Measurements from ENCODE around the gene LMO7. TPM values are rescaled to one million over a fixed set of nuclear protein-coding genes. Genes with fewer than 3 reads are reported as not detected.

Gene LMO7
- total and polyA plus RNA-seq, 2 of the 13 experiments (the other 11 are each of a cell fraction or from before 2014, with no cell fraction given): 34.0 to 121 TPM

DNA sequence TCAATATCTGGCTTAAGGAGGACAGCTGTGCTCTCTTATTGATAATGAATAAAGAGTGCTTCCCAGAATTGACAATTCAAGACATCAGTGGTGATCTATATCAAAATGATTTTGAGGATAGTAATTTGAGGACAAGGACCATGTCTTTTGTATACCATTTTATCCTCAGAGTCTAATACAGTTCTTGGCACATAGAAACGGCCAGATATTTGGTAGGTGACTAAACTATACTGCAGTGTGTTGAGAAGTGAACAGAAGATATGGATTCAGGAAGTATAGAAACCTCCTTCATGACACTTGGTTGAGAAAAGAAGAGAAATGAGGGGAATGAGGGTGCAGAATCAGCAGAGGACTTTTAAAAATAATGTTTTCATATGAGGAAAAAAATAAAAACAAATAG is 16.1 kb upstream of the LMO7 start:
- no peak for ATAC-seq
- in situ Hi-C loops (cut with HindIII; ENCODE audit: extremely low pct_ligation_motif_present, low pct_unique_long_range_greater_than_20kb): no loop called here

More for the DNA sequence above, 16.1 kb upstream of the LMO7 start:
- DNase-seq (ENCODE audit: low spot score): no peak
- Histone ChIP-seq H3K27me3 (ENCODE audit: control insufficient read depth in 1 of 2, insufficient read depth in 2 of 2, low read length in 2 of 2) (no peaks in the 10 kb centered on the region), H3K9me3 (ENCODE audit: low read length) (no peaks in the 10 kb centered on the region), H4K20me1 (ENCODE audit: insufficient read depth, low read length) (no peaks in the 10 kb centered on the region), H3K9ac (ENCODE audit: insufficient read depth, low read depth, low read length) (no peak overlapping the region), H3K4me3 (replicated peaks in 1 of 3; ENCODE audit: insufficient read depth in 1 of 3, low read depth in 2 of 3, low read length in 3 of 3) (no peak overlapping the region), H3K4me1 (ENCODE audit: insufficient read depth, low read length) (no peaks in the 10 kb centered on the region), H3K27ac (ENCODE audit: extremely low read length, insufficient read depth, low read length) (no peak overlapping the region), H3K36me3 (replicated peaks in 1 of 2; ENCODE audit: control insufficient read depth in 1 of 2, insufficient read depth in 2 of 2, low read length in 2 of 2) (no peaks in the 10 kb centered on the region; a peak in 1 of 5 replicates), H2AFZ (ENCODE audit: low read length) (no peak overlapping the region), H3K79me2 (ENCODE audit: insufficient read depth, low read length) (no peaks in the 10 kb centered on the region), H3K4me2 (ENCODE audit: low read depth, low read length) (no peak overlapping the region)
- ChIA-PET POLR2A (no interaction called here), CTCF (ENCODE audit: low intra/inter-chr PET ratio, low total read pairs) (no interaction called here)
- WGBS (ENCODE audit: low lambda C conversion rate): 52% methylated on average over 1 of the region's 1 CpG
- intact Hi-C loops (cut with micrococcal nuclease; ENCODE audit: unreplicated experiment): no loop called here
- TF ChIP-seq MAFG (CRISPR knock-in tag; IDR thresholded peaks at IDR 0.05) (no peak), SNAI1 (CRISPR knock-in tag; IDR thresholded peaks at IDR 0.05; ENCODE audit: borderline replicate concordance) (no peak), RBM22 (optimal IDR thresholded peaks at IDR 0.05; ENCODE audit: low read length) (no peak), ZNF20 (CRISPR knock-in tag; IDR thresholded peaks at IDR 0.05) (no peak), ERF (CRISPR knock-in tag; IDR thresholded peaks at IDR 0.05) (no peak)
- TF ChIP-seq, protein P1, sequence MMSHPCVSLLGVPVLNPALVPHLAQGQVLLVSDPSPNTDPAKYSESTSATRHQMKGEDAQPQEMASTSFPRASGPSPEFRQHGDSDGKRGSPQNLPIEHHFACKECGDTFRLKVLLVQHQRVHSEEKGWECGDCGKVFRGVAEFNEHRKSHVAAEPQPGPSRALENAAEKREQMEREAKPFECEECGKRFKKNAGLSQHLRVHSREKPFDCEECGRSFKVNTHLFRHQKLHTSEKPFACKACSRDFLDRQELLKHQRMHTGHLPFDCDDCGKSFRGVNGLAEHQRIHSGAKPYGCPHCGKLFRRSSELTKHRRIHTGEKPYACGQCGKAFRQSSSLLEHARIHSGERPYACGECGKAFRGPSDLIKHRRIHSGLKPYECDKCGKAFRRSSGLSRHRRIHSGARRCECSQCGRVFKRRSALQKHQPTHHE (CRISPR knock-in tag; IDR thresholded peaks at IDR 0.05; ENCODE audit: borderline replicate concordance): no peak
- TF ChIP-seq, protein P2, sequence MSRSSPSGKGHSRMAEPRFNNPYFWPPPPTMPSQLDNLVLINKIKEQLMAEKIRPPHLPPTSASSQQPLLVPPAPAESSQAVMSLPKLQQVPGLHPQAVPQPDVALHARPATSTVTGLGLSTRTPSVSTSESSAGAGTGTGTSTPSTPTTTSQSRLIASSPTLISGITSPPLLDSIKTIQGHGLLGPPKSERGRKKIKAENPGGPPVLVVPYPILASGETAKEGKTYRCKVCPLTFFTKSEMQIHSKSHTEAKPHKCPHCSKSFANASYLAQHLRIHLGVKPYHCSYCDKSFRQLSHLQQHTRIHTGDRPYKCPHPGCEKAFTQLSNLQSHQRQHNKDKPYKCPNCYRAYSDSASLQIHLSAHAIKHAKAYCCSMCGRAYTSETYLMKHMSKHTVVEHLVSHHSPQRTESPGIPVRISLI (CRISPR knock-in tag; IDR thresholded peaks at IDR 0.05; ENCODE audit: borderline replicate concordance): no peak
- TF ChIP-seq, protein P3, sequence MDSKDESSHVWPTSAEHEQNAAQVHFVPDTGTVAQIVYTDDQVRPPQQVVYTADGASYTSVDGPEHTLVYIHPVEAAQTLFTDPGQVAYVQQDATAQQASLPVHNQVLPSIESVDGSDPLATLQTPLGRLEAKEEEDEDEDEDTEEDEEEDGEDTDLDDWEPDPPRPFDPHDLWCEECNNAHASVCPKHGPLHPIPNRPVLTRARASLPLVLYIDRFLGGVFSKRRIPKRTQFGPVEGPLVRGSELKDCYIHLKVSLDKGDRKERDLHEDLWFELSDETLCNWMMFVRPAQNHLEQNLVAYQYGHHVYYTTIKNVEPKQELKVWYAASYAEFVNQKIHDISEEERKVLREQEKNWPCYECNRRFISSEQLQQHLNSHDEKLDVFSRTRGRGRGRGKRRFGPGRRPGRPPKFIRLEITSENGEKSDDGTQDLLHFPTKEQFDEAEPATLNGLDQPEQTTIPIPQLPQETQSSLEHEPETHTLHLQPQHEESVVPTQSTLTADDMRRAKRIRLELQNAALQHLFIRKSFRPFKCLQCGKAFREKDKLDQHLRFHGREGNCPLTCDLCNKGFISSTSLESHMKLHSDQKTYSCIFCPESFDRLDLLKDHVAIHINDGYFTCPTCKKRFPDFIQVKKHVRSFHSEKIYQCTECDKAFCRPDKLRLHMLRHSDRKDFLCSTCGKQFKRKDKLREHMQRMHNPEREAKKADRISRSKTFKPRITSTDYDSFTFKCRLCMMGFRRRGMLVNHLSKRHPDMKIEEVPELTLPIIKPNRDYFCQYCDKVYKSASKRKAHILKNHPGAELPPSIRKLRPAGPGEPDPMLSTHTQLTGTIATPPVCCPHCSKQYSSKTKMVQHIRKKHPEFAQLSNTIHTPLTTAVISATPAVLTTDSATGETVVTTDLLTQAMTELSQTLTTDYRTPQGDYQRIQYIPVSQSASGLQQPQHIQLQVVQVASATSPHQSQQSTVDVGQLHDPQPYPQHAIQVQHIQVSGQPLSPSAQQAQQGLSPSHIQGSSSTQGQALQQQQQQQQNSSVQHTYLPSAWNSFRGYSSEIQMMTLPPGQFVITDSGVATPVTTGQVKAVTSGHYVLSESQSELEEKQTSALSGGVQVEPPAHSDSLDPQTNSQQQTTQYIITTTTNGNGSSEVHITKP (CRISPR knock-in tag; IDR thresholded peaks at IDR 0.05; ENCODE audit: low read depth): no peak
- TF ChIP-seq, protein P4, sequence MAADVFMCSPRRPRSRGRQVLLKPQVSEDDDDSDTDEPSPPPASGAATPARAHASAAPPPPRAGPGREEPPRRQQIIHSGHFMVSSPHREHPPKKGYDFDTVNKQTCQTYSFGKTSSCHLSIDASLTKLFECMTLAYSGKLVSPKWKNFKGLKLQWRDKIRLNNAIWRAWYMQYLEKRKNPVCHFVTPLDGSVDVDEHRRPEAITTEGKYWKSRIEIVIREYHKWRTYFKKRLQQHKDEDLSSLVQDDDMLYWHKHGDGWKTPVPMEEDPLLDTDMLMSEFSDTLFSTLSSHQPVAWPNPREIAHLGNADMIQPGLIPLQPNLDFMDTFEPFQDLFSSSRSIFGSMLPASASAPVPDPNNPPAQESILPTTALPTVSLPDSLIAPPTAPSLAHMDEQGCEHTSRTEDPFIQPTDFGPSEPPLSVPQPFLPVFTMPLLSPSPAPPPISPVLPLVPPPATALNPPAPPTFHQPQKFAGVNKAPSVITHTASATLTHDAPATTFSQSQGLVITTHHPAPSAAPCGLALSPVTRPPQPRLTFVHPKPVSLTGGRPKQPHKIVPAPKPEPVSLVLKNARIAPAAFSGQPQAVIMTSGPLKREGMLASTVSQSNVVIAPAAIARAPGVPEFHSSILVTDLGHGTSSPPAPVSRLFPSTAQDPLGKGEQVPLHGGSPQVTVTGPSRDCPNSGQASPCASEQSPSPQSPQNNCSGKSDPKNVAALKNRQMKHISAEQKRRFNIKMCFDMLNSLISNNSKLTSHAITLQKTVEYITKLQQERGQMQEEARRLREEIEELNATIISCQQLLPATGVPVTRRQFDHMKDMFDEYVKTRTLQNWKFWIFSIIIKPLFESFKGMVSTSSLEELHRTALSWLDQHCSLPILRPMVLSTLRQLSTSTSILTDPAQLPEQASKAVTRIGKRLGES (CRISPR knock-in tag; IDR thresholded peaks at IDR 0.05; ENCODE audit: borderline replicate concordance): no peak
- FAIRE-seq: no peak
- no TSS peak for BruUV-seq (replicated peaks)

Data from HepG2 (cell line).